ENCODE measurements around the gene SREK1IP1. TPM values are rescaled to one million over a fixed set of nuclear protein-coding genes. Genes with fewer than 3 reads are reported as not detected.

The SREK1IP1 gene
- total RNA-seq, 1 donor from 2014 or later, result 22.3 TPM

DNA sequence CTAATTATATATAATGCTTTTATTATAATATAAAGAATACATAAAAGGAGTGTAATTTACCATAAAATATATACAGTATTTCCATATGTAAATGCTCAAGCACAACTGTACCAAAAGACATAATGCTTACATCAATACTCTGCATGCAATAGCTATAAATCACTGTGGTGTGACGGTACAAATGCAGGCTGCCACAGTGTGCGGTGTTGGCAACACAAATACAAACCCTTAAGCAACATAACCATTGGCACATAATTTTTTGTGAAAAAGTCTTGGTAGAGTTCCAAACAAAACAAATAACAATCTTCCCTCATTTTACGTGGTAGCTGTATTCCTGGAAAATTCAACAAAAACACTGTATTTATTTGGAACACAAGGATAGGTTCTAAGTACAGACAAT is 80.1 kb downstream of the SREK1IP1 start:
- intact Hi-C loops (cut with micrococcal nuclease), result no loop called here

- intact Hi-C loops (cut with micrococcal nuclease), result no loop called here
Measured at GRCh38 chr5:64685866-64686265, 82.6 kb downstream of the SREK1IP1 start.

- intact Hi-C loops (cut with micrococcal nuclease), result no loop called here
Measured at GRCh38 chr5:64682608-64683007, 85.9 kb downstream of the SREK1IP1 start.

DNA sequence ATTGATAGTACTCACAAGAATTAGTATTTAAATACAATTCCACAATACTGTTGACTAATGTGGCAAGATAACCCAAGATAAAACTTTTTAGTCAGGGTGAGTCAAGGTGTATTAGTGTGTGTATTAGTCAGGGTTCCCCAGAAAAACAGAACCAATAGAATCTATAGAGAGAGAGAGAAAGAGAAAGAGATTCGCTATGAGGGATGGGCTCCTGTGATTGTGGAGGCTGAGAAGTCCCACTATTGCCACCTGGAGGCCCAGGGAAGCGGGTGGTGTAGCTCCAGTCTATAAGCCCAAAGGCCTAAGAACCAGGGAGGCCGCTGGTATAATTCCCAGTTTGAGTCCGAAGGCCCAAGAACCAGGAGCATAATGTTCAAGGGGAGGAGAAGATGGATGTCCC is 88.2 kb downstream of the SREK1IP1 start:
- intact Hi-C loops (cut with micrococcal nuclease), result no loop called here

GRCh38 chr5:64678374-64678773 is 90.1 kb downstream of the SREK1IP1 start:
- intact Hi-C loops (cut with micrococcal nuclease), result no loop called here

- intact Hi-C loops (cut with micrococcal nuclease), result no loop called here
Measured at GRCh38 chr5:64671678-64672077, 96.8 kb downstream of the SREK1IP1 start.

- intact Hi-C loops (cut with micrococcal nuclease), result no loop called here
Measured at GRCh38 chr5:64670277-64670676, 98.2 kb downstream of the SREK1IP1 start.

Other genes with a start within 250 kb of the SREK1IP1 start
- not detected in 2 replicates for gene SHISAL2B, start 78.2 kb downstream of the SREK1IP1 start, total RNA-seq
- 26.3 and 29.3 TPM in 2 replicates for gene CWC27, start 239 bp upstream of the SREK1IP1 start, total RNA-seq